Keratinocyte (primary cell): Measurements from ENCODE around the gene TEX36. TPM values are rescaled to one million over a fixed set of nuclear protein-coding genes. Genes with fewer than 3 reads are reported as not detected.

Experiments
- DNase-seq: peaks from one replicate; pipeline ENCODE4 v3.0.0-alpha.2; 2011; ENCODE audit warnings: low read depth, missing footprints, low spot score
- FAIRE-seq: peaks from 2 replicates; lab custom pipeline; 2011; peaks lifted over from hg19 to GRCh38; lab: Jason Lieb, UNC
- H2AFZ ChIP-seq: 2 replicates; pipeline ENCODE4 v1.6.0; 2012; ENCODE audit warnings: low read length, control low read depth, inconsistent platforms; ENCODE audit not compliant: control insufficient read depth
- H3K27ac ChIP-seq: 2 replicates; pipeline ENCODE4 v1.5.1; 2011; ENCODE audit warnings: low read length; ENCODE audit not compliant: control insufficient read depth, insufficient read depth
- H3K27me3 ChIP-seq: 3 replicates; pipeline ENCODE4 v1.6.0; 2011; ENCODE audit warnings: low read length; ENCODE audit not compliant: control insufficient read depth, insufficient read depth; ENCODE audit errors: extremely low read depth
- H3K36me3 ChIP-seq, 2 experiments: 2 replicates in 1 of 2; 3 replicates in 1 of 2; pipeline ENCODE4 v1.5.1; 2011; ENCODE audit warnings: low read length in 2 of 2, mild to moderate bottlenecking in 1 of 2; ENCODE audit not compliant: control insufficient read depth in 2 of 2, insufficient read depth in 2 of 2; ENCODE audit errors: extremely low read depth in 1 of 2
- H3K4me1 ChIP-seq: 3 replicates; pipeline ENCODE4 v1.5.1; 2011; ENCODE audit warnings: low read length; ENCODE audit not compliant: control insufficient read depth, insufficient read depth; ENCODE audit errors: extremely low read depth
- H3K4me2 ChIP-seq: 3 replicates; pipeline ENCODE4 v1.6.0; 2011; ENCODE audit warnings: low read depth, low read length; ENCODE audit not compliant: control insufficient read depth, insufficient read depth; ENCODE audit errors: extremely low read depth
- H3K4me3 ChIP-seq, 3 experiments: fragments of 200-600 bp in 1 of 3; sonication (generic) in 1 of 3; 2 replicates in 2 of 3; 3 replicates in 1 of 3; pipeline ENCODE4 v1.5.1; 2011 to 2016; ENCODE audit warnings: low read length in 3 of 3, mild to moderate bottlenecking in 3 of 3, control low read depth in 2 of 3, inconsistent platforms in 1 of 3, low read depth in 1 of 3, mixed read lengths in 1 of 3, mixed run types in 1 of 3, moderate library complexity in 1 of 3; ENCODE audit not compliant: control insufficient read depth in 2 of 3, insufficient read depth in 2 of 3; ENCODE audit errors: extremely low read depth in 1 of 3
- H3K79me2 ChIP-seq: 2 replicates; pipeline ENCODE4 v1.6.0; 2012; ENCODE audit warnings: low read length; ENCODE audit not compliant: control insufficient read depth, insufficient read depth
- H3K9ac ChIP-seq: 3 replicates; pipeline ENCODE4 v1.6.0; 2011; ENCODE audit warnings: low read length; ENCODE audit not compliant: control insufficient read depth, insufficient read depth; ENCODE audit errors: extremely low read depth
- H3K9me1 ChIP-seq: 3 replicates; pipeline ENCODE4 v1.6.0; 2011; ENCODE audit warnings: low read length; ENCODE audit not compliant: control insufficient read depth, insufficient read depth; ENCODE audit errors: extremely low read depth
- H3K9me3 ChIP-seq: 2 replicates; pipeline ENCODE4 v1.5.1; 2012; ENCODE audit warnings: low read depth, low read length; ENCODE audit not compliant: control insufficient read depth
- H4K20me1 ChIP-seq: 3 replicates; pipeline ENCODE4 v1.6.0; 2011; ENCODE audit warnings: low read length; ENCODE audit not compliant: control insufficient read depth, insufficient read depth; ENCODE audit errors: extremely low read depth
- EZH2 ChIP-seq: IDR thresholded peaks from one replicate; pipeline ENCODE4 v1.6.1; 2012; ENCODE audit warnings: inconsistent platforms, mild to moderate bottlenecking, low read length, moderate library complexity
- dilution Hi-C: fragments of 300-500 bp; cut with MboI; formaldehyde crosslinking; loops from one replicate; pipeline ENCODE4 v1.7.0; 2020; ENCODE audit warnings: low sequenced_read_pairs; ENCODE audit not compliant: extremely low pct_ligation_motif_present
- polyA plus RNA-seq, 5 experiments: library from polyadenylated mRNA; depleted of rRNA in 3 of 5; stranded (reverse) in 3 of 5; stranded (forward) in 1 of 5; unstranded in 1 of 5; fragments of >200 nt; gene quantifications; 1 replicate in 1 of 5; 2 replicates in 3 of 5; 3 replicates in 1 of 5; pipeline versions ENCODE4 v1.2.1 to v1.2.3, GENCODE V29; 2011 to 2012; ENCODE audit warnings: missing spikeins in 2 of 5, low read depth in 1 of 5, low replicate concordance in 1 of 5
- TF ChIP-seq, protein P1 (sequence below), 3 experiments: IDR thresholded peaks in 1 of 3; conservative IDR thresholded peaks in 1 of 3; optimal IDR thresholded peaks in 1 of 3; 2 replicates in 2 of 3; 3 replicates in 1 of 3; pipeline versions ENCODE3 to v1.5.1; 2011; ENCODE audit warnings: low read length in 3 of 3, mild to moderate bottlenecking in 3 of 3, moderate library complexity in 2 of 3, control low read depth in 1 of 3, inconsistent platforms in 1 of 3; ENCODE audit not compliant: insufficient read depth in 2 of 3; ENCODE audit errors: extremely low read depth in 1 of 3

The TEX36 gene
- polyA plus RNA-seq, 1 donor (not counting 4 experiments of a cell fraction or from before 2014, with no cell fraction given): not detected

GRCh38 chr10:125639846-125640245, 43.1 kb downstream of the TEX36 start:
- TF ChIP-seq EZH2: no peak
- TF ChIP-seq, protein P1, sequence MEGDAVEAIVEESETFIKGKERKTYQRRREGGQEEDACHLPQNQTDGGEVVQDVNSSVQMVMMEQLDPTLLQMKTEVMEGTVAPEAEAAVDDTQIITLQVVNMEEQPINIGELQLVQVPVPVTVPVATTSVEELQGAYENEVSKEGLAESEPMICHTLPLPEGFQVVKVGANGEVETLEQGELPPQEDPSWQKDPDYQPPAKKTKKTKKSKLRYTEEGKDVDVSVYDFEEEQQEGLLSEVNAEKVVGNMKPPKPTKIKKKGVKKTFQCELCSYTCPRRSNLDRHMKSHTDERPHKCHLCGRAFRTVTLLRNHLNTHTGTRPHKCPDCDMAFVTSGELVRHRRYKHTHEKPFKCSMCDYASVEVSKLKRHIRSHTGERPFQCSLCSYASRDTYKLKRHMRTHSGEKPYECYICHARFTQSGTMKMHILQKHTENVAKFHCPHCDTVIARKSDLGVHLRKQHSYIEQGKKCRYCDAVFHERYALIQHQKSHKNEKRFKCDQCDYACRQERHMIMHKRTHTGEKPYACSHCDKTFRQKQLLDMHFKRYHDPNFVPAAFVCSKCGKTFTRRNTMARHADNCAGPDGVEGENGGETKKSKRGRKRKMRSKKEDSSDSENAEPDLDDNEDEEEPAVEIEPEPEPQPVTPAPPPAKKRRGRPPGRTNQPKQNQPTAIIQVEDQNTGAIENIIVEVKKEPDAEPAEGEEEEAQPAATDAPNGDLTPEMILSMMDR (optimal IDR thresholded peaks at IDR 0.05 in 1 of 3, IDR thresholded peaks at IDR 0.05 in 1 of 3, conservative IDR thresholded peaks at IDR 0.05 in 1 of 3; ENCODE audit: extremely low read depth in 1 of 3, insufficient read depth in 2 of 3, low read length in 3 of 3): no peak
- H3K9ac ChIP-seq: no peak overlapping the region
- FAIRE-seq: no peak

GRCh38 chr10:125638555-125638954, 44.4 kb downstream of the TEX36 start:
- FAIRE-seq (no peak), DNase-seq (no peak)
- Histone ChIP-seq H4K20me1 (no peaks in the 10 kb centered on the region), H3K4me3 (no peak overlapping the region), H3K27me3 (no peaks in the 10 kb centered on the region), H2AFZ (no peak overlapping the region), H3K4me2 (no peak overlapping the region), H3K9me3 (no peaks in the 10 kb centered on the region), H3K27ac (no peak overlapping the region), H3K4me1 (no peaks in the 10 kb centered on the region), H3K79me2 (no peaks in the 10 kb centered on the region), H3K36me3 (no peaks in the 10 kb centered on the region), H3K9me1 (no peaks in the 10 kb centered on the region), H3K9ac (no peak overlapping the region)
- dilution Hi-C loops: no loop called here
- TF ChIP-seq EZH2: no peak
- TF ChIP-seq, protein P1 (optimal IDR thresholded peaks at IDR 0.05 in 1 of 3, IDR thresholded peaks at IDR 0.05 in 1 of 3, conservative IDR thresholded peaks at IDR 0.05 in 1 of 3; ENCODE audit: extremely low read depth in 1 of 3, insufficient read depth in 2 of 3, low read length in 3 of 3): no peak

More at GRCh38 chr10:125639846-125640245, 43.1 kb downstream of the TEX36 start:
- H3K27me3 ChIP-seq: no peaks in the 10 kb centered on the region
- dilution Hi-C loops: no loop called here
- no peaks in the 10 kb centered on the region for H4K20me1 ChIP-seq
- H3K9me3 ChIP-seq: no peaks in the 10 kb centered on the region
- no peak overlapping the region for H3K4me2 ChIP-seq
- no peak overlapping the region for H3K4me3 ChIP-seq
- H3K79me2 ChIP-seq: no peaks in the 10 kb centered on the region
- H2AFZ ChIP-seq: no peak overlapping the region
- H3K9me1 ChIP-seq: no peaks in the 10 kb centered on the region
- H3K36me3 ChIP-seq: no peaks in the 10 kb centered on the region
- no peak overlapping the region for H3K27ac ChIP-seq
- H3K4me1 ChIP-seq: no peaks in the 10 kb centered on the region
- no peak for DNase-seq
